Hepatocyte (in vitro differentiated cells): Measurements from ENCODE around the gene DMD.

Source experiments
- EZH2 ChIP-seq: fragments of 200-600 bp; sonication (generic); IDR thresholded peaks from 2 replicates; pipeline ENCODE4 v1.6.1; 2016; ENCODE audit warnings: antibody characterized with exemption, mild to moderate bottlenecking, borderline replicate concordance
- TF ChIP-seq, protein P1 (sequence below): fragments of 200-600 bp; sonication (generic); IDR thresholded peaks from 2 replicates; pipeline ENCODE4 v1.5.1; 2016; ENCODE audit warnings: antibody characterized with exemption, mild to moderate bottlenecking; ENCODE audit not compliant: poor library complexity

DNA sequence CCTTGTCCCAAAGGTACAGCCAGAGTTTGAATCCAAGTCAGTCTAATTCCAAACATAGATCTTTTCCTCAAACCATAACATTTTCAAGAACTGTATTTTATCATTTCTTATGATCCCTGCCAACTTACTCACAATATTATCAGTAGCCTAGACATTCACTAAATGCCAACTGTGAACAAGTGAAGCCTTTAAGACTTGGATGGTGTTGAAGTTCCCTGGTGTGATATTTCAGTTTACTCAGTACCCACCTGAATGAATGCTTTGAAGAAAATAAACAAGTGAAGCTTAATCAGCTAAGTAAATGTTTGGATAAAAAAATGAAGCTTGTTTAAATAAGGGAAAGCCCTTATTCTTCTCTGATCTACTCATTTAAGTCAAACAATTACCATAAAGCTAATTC lies 1028.3 kb downstream of the DMD start:
- TF ChIP-seq, protein P1, sequence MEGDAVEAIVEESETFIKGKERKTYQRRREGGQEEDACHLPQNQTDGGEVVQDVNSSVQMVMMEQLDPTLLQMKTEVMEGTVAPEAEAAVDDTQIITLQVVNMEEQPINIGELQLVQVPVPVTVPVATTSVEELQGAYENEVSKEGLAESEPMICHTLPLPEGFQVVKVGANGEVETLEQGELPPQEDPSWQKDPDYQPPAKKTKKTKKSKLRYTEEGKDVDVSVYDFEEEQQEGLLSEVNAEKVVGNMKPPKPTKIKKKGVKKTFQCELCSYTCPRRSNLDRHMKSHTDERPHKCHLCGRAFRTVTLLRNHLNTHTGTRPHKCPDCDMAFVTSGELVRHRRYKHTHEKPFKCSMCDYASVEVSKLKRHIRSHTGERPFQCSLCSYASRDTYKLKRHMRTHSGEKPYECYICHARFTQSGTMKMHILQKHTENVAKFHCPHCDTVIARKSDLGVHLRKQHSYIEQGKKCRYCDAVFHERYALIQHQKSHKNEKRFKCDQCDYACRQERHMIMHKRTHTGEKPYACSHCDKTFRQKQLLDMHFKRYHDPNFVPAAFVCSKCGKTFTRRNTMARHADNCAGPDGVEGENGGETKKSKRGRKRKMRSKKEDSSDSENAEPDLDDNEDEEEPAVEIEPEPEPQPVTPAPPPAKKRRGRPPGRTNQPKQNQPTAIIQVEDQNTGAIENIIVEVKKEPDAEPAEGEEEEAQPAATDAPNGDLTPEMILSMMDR: no peak
- no peak for TF ChIP-seq EZH2
